ENCODE data around the gene GCH1. TPM values are rescaled to one million over a fixed set of nuclear protein-coding genes. Genes with fewer than 3 reads are reported as not detected.
A peak's percentile ranks its signal among the peaks of the same experiment; 100 is the strongest.

Gene GCH1
- total RNA-seq, 3 donors from 2014 or later = 12.8 to 27.1 (median 19.3) TPM

DNA sequence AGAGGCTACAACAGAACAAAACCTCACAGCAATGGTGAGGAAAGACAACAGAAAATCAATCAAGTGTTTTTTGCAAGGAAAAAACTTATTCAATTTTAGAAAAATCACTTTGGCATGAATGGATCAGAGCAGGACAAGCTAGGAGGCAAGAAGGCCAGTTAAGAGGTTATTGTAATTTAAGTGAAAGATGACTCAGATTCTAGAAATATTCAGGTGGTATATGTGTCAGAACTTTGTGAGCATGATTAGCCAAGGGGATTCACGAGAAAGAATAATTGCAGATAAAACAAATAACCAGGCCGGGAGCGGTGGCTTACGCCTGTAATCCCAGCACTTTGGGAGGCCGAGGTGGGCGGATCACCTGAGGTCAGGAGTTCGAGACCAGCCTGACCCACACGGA is 12.7 kb downstream of the GCH1 start:
- no peak for ATAC-seq
- intact Hi-C loops (cut with DNase I, micrococcal nuclease) = no loop called here
- Histone ChIP-seq H3K4me1 (ENCODE audit: low read depth) (peaks cover 3% of the 10 kb centered on the region), H3K36me3 (ENCODE audit: low read depth) (no peaks in the 10 kb centered on the region), H3K4me3 (no peak overlapping the region), H3K9me3 (no peaks in the 10 kb centered on the region)
- TF ChIP-seq, protein P1, sequence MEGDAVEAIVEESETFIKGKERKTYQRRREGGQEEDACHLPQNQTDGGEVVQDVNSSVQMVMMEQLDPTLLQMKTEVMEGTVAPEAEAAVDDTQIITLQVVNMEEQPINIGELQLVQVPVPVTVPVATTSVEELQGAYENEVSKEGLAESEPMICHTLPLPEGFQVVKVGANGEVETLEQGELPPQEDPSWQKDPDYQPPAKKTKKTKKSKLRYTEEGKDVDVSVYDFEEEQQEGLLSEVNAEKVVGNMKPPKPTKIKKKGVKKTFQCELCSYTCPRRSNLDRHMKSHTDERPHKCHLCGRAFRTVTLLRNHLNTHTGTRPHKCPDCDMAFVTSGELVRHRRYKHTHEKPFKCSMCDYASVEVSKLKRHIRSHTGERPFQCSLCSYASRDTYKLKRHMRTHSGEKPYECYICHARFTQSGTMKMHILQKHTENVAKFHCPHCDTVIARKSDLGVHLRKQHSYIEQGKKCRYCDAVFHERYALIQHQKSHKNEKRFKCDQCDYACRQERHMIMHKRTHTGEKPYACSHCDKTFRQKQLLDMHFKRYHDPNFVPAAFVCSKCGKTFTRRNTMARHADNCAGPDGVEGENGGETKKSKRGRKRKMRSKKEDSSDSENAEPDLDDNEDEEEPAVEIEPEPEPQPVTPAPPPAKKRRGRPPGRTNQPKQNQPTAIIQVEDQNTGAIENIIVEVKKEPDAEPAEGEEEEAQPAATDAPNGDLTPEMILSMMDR (IDR thresholded peaks at IDR 0.05) = no peak
- no peak for DNase-seq

DNA sequence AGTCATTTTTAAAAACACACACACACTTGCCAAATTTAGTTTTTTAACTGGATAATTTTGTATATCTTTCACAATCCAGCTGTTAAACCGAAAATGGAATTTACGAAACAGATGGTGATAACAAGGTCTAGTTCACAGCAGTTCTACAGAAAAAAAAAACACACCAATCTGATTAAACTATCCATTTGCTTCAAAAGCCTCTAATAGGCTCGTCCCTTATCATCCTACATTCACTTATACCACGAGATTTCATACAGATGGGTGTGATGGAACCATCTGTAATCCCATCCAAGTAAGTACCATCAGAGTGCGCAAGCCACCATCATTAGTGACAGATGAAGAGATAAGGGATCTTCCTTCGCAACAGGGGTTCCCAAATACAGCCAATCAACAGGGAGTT is 20.1 kb downstream of the GCH1 start:
- intact Hi-C loops (cut with DNase I, micrococcal nuclease) = no loop called here
- TF ChIP-seq, protein P1 (IDR thresholded peaks at IDR 0.05) = no peak

GRCh38 chr14:54881761-54882401 is 20.7 kb downstream of the GCH1 start:
- peak in 1 of 3 donors; percentile 38 for DNase-seq
- TF ChIP-seq, protein P1 (IDR thresholded peaks at IDR 0.05) = no peak
- H3K4me1 ChIP-seq (ENCODE audit: low read depth) = peaks cover 12% of the 10 kb centered on the region
- H3K9me3 ChIP-seq = no peaks in the 10 kb centered on the region
- H3K36me3 ChIP-seq (ENCODE audit: low read depth) = no peaks in the 10 kb centered on the region
- H3K4me3 ChIP-seq = no peak overlapping the region
- peak; percentile 80 for ATAC-seq
- intact Hi-C loops (cut with DNase I, micrococcal nuclease) = no loop called here

More for the DNA sequence above, 20.1 kb downstream of the GCH1 start:
- no peak for DNase-seq
- Histone ChIP-seq H3K4me3 (no peak overlapping the region), H3K36me3 (ENCODE audit: low read depth) (no peaks in the 10 kb centered on the region), H3K4me1 (ENCODE audit: low read depth) (peaks cover 9% of the 10 kb centered on the region), H3K9me3 (no peaks in the 10 kb centered on the region)
- no peak for ATAC-seq

DNA sequence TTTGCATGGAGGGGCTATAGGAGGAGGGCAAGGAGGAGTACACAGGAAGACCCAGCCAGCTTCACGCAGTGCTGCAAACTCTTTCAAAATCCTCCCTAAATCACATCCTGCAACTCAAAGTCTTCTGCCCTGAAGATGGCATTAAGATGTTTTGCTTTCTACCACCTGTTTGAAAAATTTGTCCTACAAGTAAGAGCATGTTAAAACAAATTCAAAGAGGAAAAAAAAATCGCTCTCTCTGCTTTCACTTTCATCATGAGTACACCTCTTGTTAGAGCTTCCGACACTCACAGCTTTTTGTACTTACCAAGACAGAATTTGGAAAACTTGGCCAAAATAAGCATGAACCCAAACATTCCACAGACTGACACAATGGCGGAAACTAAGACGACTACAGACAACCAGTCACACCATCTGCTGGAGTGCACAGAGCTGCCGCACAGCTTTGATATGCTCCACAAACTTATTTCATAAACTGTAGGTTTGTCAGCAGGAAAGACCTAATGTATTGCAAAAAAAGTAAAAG is 21.3 kb downstream of the GCH1 start:
- intact Hi-C loops (cut with DNase I, micrococcal nuclease) = no loop called here
- H3K4me3 ChIP-seq = no peak overlapping the region
- no peaks in the 10 kb centered on the region for H3K36me3 ChIP-seq (ENCODE audit: low read depth)
- H3K9me3 ChIP-seq = no peaks in the 10 kb centered on the region
- H3K4me1 ChIP-seq (ENCODE audit: low read depth) = peaks cover 17% of the 10 kb centered on the region
- DNase-seq (peak in 1 of 3 donors; percentile 41), ATAC-seq (peak; percentile 58)
- TF ChIP-seq, protein P1 (IDR thresholded peaks at IDR 0.05) = no peak

- intact Hi-C loops (cut with DNase I, micrococcal nuclease) = no loop called here
- ATAC-seq (no peak), DNase-seq (no peak)
Observed at GRCh38 chr14:54877703-54878021, 25.0 kb downstream of the GCH1 start.

More at GRCh38 chr14:54877703-54878021, 25.0 kb downstream of the GCH1 start:
- Histone ChIP-seq H3K9me3 (no peaks in the 10 kb centered on the region), H3K4me3 (no peak overlapping the region), H3K36me3 (ENCODE audit: low read depth) (no peaks in the 10 kb centered on the region), H3K4me1 (ENCODE audit: low read depth) (peaks cover 16% of the 10 kb centered on the region)
- TF ChIP-seq, protein P1 (IDR thresholded peaks at IDR 0.05) = no peak
